LNCaP clone FGC (cell line): ENCODE data around the gene ZNRD2.
A peak's percentile ranks its signal among the peaks of the same experiment; 100 is the strongest.

ENCODE experiments used
- DNase-seq: peaks from one replicate; pipeline ENCODE4 v3.0.0-alpha.2; 2011; ENCODE audit warnings: low read depth
- H3K4me3 ChIP-seq: 2 replicates; pipeline ENCODE4 v1.5.1; 2011; ENCODE audit warnings: mild to moderate bottlenecking, low read depth, low read length, control low read depth
- CTCF ChIP-seq: IDR thresholded peaks from 2 replicates; pipeline ENCODE4 v1.5.1; 2012; ENCODE audit warnings: mild to moderate bottlenecking; ENCODE audit not compliant: control insufficient read depth, insufficient read depth; ENCODE audit errors: extremely low read depth

Gene ZNRD2

GRCh38 chr11:65572356-65573051, 2.2 kb downstream of the ZNRD2 start, which contains the start of gene FAM89B:
Gene FAM89B, plus strand, starts transcription at chr11:65572538. Its CDS starts 132 bp downstream, at chr11:65572670.
- peak within 1 kb of the TSS; percentile 97 for H3K4me3 ChIP-seq
- no peak for TF ChIP-seq CTCF
- DNase-seq = peak; percentile 52

- TF ChIP-seq CTCF = no peak
- peak; percentile 46 for DNase-seq
- H3K4me3 ChIP-seq = peak overlapping the region; percentile 97
Measured at GRCh38 chr11:65573391-65574079, 3.3 kb downstream of the ZNRD2 start.

GRCh38 chr11:65574109-65574810, 4.0 kb downstream of the ZNRD2 start:
- H3K4me3 ChIP-seq = peak overlapping the region; percentile 97
- peak; percentile 76 for TF ChIP-seq CTCF
- DNase-seq = peak; percentile 27

- peak; percentile 74 for DNase-seq
- H3K4me3 ChIP-seq = peak overlapping the region; percentile 57
- no peak for TF ChIP-seq CTCF
Measured at GRCh38 chr11:65574811-65575567, 4.7 kb downstream of the ZNRD2 start.

GRCh38 chr11:65575568-65576231, 5.4 kb downstream of the ZNRD2 start, which contains the start of gene EHBP1L1:
Gene EHBP1L1, plus strand, starts transcription at chr11:65576053. Its CDS starts 250 bp downstream, at chr11:65576303.
- H3K4me3 ChIP-seq = peak within 1 kb of the TSS; percentile 57
- no peak for TF ChIP-seq CTCF
- DNase-seq = no peak

GRCh38 chr11:65576232-65576866, 6.1 kb downstream of the ZNRD2 start:
- TF ChIP-seq CTCF = no peak
- H3K4me3 ChIP-seq = peak overlapping the region; percentile 49
- DNase-seq = no peak
